Gastrocnemius medialis (tissue), 4 donors: ENCODE data around the gene TCF4.

Source experiments
- CTCF ChIP-seq, 5 experiments: fragments of 450-650 bp in 3 of 5; fragments of 200-600 bp in 2 of 5; sonication (generic) in 2 of 5; IDR thresholded peaks in 4 of 5; conservative IDR thresholded peaks in 1 of 5; 1 replicate in 4 of 5; 2 replicates in 1 of 5; pipeline ENCODE4 v1.5.1; 2016 to 2019; ENCODE audit warnings: antibody characterized with exemption in 5 of 5, mild to moderate bottlenecking in 3 of 5, moderate library complexity in 3 of 5
- POLR2A ChIP-seq, 2 donors: fragments of 450-650 bp; IDR thresholded peaks; one replicate each; pipeline ENCODE4 v1.6.1; 2017; ENCODE audit warnings: antibody characterized with exemption in 2 of 2, mild to moderate bottlenecking in 2 of 2, moderate library complexity in 2 of 2

- no peak for TF ChIP-seq CTCF (IDR thresholded peaks at IDR 0.05 in 4 of 5, conservative IDR thresholded peaks at IDR 0.05 in 1 of 5)
- TF ChIP-seq POLR2A (IDR thresholded peaks at IDR 0.05): no peak
These were observed 319.8 kb downstream of the TCF4 start for GRCh38 chr18:55268151-55268601.
